Measurements from ENCODE around the gene ABCD2.
"Not testable (repeated sequence)": the region's sequence is repeated elsewhere in the genome, so short reads cannot be mapped to it uniquely, and the experiment has no call there.

ABCD2 gene

GRCh38 chr12:39626033-39626814 lies 6.6 kb upstream of the ABCD2 start:
- H3K4me3 ChIP-seq (ENCODE audit: low read depth, low read length) = no peak overlapping the region
- no peak for DNase-seq (ENCODE audit: low read depth)
- TF ChIP-seq POLR2A (IDR thresholded peaks at IDR 0.05; ENCODE audit: extremely low read depth, insufficient read length) (no peak), MYC (IDR thresholded peaks at IDR 0.05; ENCODE audit: low read depth, low read length) (no peak)
- TF ChIP-seq, protein P1, sequence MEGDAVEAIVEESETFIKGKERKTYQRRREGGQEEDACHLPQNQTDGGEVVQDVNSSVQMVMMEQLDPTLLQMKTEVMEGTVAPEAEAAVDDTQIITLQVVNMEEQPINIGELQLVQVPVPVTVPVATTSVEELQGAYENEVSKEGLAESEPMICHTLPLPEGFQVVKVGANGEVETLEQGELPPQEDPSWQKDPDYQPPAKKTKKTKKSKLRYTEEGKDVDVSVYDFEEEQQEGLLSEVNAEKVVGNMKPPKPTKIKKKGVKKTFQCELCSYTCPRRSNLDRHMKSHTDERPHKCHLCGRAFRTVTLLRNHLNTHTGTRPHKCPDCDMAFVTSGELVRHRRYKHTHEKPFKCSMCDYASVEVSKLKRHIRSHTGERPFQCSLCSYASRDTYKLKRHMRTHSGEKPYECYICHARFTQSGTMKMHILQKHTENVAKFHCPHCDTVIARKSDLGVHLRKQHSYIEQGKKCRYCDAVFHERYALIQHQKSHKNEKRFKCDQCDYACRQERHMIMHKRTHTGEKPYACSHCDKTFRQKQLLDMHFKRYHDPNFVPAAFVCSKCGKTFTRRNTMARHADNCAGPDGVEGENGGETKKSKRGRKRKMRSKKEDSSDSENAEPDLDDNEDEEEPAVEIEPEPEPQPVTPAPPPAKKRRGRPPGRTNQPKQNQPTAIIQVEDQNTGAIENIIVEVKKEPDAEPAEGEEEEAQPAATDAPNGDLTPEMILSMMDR (IDR thresholded peaks at IDR 0.05; ENCODE audit: low read depth, low read length) = no peak
- TF ChIP-seq, protein P2, sequence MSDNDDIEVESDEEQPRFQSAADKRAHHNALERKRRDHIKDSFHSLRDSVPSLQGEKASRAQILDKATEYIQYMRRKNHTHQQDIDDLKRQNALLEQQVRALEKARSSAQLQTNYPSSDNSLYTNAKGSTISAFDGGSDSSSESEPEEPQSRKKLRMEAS (IDR thresholded peaks at IDR 0.05; ENCODE audit: low read depth, low read length) = no peak

- no peak overlapping the region for H3K4me3 ChIP-seq (ENCODE audit: low read depth, low read length)
- TF ChIP-seq MYC (IDR thresholded peaks at IDR 0.05; ENCODE audit: low read depth, low read length) (no peak), POLR2A (IDR thresholded peaks at IDR 0.05; ENCODE audit: extremely low read depth, insufficient read length) (no peak)
- TF ChIP-seq, protein P1 (IDR thresholded peaks at IDR 0.05; ENCODE audit: low read depth, low read length) = no peak
- TF ChIP-seq, protein P2 (IDR thresholded peaks at IDR 0.05; ENCODE audit: low read depth, low read length) = no peak
- no peak for DNase-seq (ENCODE audit: low read depth)
These were observed 4.3 kb upstream of the ABCD2 start for GRCh38 chr12:39623919-39624318.

GRCh38 chr12:39623160-39623559 lies 3.6 kb upstream of the ABCD2 start:
- not testable (repeated sequence) for H3K4me3 ChIP-seq (ENCODE audit: low read depth, low read length); DNase-seq (ENCODE audit: low read depth)

DNA sequence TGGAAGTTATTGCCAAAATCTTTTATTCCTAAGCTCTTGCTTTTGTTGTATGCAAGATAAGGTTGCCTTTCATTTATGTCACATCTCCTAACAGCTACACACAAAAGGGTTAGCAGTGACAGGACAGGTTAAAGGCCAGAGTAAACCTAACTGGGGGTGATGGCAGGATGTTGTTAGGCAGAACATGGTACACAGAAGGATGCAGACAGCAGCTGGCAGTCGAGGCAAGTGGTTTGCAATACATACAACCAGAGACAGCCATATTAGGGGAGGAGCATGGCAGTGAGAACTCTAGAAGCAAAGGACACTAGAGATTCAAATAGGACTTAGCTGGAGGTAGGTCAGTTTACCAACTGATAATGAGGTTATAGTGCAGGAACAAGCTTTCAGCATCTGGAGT lies 2.7 kb upstream of the ABCD2 start:
- no peak for DNase-seq (ENCODE audit: low read depth)
- no peak overlapping the region for H3K4me3 ChIP-seq (ENCODE audit: low read depth, low read length)
- TF ChIP-seq, protein P1 (IDR thresholded peaks at IDR 0.05; ENCODE audit: low read depth, low read length) = no peak
- TF ChIP-seq, protein P2 (IDR thresholded peaks at IDR 0.05; ENCODE audit: low read depth, low read length) = no peak
- TF ChIP-seq MYC (IDR thresholded peaks at IDR 0.05; ENCODE audit: low read depth, low read length) (no peak), POLR2A (IDR thresholded peaks at IDR 0.05; ENCODE audit: extremely low read depth, insufficient read length) (no peak)

DNA sequence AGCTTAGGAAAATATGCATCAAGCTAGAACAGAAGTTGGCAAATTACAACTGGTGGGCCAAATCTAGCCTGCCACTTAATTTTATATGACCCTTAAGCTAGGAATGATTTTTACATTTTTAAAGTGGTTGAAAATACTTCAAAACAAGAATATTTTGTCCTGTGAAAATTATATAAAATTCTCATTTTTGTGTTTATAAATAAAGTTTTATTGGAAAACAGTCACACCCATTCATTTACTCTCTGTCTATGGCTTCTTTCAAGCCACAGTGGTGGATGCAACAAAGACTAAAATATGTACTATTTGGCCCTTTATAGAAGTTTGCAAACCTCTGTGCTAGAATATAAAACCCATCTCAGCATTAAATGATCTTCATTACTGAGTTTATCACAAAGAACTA lies 2.1 kb upstream of the ABCD2 start:
- TF ChIP-seq, protein P1 (IDR thresholded peaks at IDR 0.05; ENCODE audit: low read depth, low read length) = no peak
- TF ChIP-seq POLR2A (IDR thresholded peaks at IDR 0.05; ENCODE audit: extremely low read depth, insufficient read length) (no peak), MYC (IDR thresholded peaks at IDR 0.05; ENCODE audit: low read depth, low read length) (no peak)
- TF ChIP-seq, protein P2 (IDR thresholded peaks at IDR 0.05; ENCODE audit: low read depth, low read length) = no peak
- no peak overlapping the region for H3K4me3 ChIP-seq (ENCODE audit: low read depth, low read length)
- no peak for DNase-seq (ENCODE audit: low read depth)

DNA sequence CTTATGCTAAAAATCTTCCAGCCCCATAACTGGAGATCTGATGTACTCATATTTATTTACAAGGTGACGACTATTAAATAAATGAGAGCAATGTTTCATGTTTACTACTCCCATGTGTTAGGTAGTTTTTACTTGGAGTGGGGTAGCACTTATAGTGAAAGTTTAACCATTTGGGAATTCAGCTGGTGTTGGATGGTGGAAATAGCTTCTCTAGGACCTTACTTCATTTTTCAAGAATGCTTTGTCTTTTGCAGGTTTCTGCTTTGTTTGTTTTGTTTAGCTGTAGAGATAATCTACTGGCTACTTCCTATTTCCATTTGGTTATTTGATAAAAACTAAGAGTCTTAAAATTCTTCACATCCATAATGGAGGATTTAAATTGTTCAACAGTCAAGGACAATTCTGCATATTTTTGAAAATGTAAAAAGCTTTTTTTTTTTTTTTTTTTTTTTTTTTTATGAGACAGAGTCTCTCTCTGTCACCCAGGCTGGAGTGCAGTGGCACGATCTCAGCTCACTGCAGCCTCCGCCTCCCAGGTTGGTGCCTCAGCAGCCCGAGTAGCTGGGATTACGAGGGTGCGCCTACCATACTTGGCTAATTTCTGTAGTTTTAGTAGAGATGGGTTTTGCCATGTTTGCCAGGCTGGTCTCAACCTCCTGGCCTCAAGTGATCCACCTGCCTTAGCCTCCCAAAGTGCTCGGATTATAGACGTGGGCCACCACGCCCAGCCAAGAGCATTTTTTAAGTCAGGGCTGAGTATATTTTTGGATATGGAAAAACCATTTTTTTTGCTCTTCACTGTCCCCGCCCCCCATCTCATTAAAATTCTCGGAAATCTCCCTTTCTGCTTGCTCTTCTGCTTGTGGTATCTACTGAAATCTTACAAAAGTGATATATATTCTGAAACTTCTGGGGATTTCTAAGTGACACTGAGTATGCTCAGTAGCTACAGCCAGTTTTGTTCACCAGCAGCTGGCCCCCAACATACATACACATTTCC lies 1.4 kb upstream of the ABCD2 start:
- peak overlapping the region; percentile 63 for H3K4me3 ChIP-seq (ENCODE audit: low read depth, low read length)
- TF ChIP-seq, protein P1 (IDR thresholded peaks at IDR 0.05; ENCODE audit: low read depth, low read length) = no peak
- DNase-seq (ENCODE audit: low read depth) = no peak

Measured in NB4 (cell line).